AG04449 (cell line): Measurements from ENCODE around the gene GALC.
"Not testable (repeated sequence)": the region's sequence is repeated elsewhere in the genome, so short reads cannot be mapped to it uniquely, and the experiment has no call there.

Source experiments
- CTCF ChIA-PET: fragments of 350-600 bp; formaldehyde crosslinking; extraction: SDS; loops from one replicate; lab custom pipeline; 2021; ENCODE audit warnings: antibody characterized with exemption; lab: Yijun Ruan, JAX
- POLR2A ChIA-PET: fragments of 400-600, 350-600 bp; formaldehyde crosslinking; extraction: SDS; loops from one replicate; lab custom pipeline; 2020; ENCODE audit warnings: antibody characterized with exemption, inconsistent platforms; lab: Yijun Ruan, JAX
- DNase-seq: peaks from one replicate; pipeline ENCODE4 v3.0.0-alpha.2; 2010; ENCODE audit warnings: low read depth, low spot score
- H3K4me3 ChIP-seq: 2 replicates; pipeline ENCODE4 v1.5.1; 2011; ENCODE audit warnings: low read depth, mild to moderate bottlenecking, control low read depth, low read length
- CTCF ChIP-seq: IDR thresholded peaks from one replicate; pipeline ENCODE4 v1.5.1; 2011; ENCODE audit warnings: mild to moderate bottlenecking, moderate library complexity, low read length, control low read depth, inconsistent platforms; ENCODE audit not compliant: insufficient read depth; ENCODE audit errors: missing control alignments

GALC gene

GRCh38 chr14:88032373-88032772 lies 39.4 kb upstream of the GALC start:
- ChIA-PET POLR2A (no interaction called here), CTCF (no interaction called here)
- TF ChIP-seq CTCF: no peak
- H3K4me3 ChIP-seq: no peak overlapping the region
- DNase-seq: no peak

DNA sequence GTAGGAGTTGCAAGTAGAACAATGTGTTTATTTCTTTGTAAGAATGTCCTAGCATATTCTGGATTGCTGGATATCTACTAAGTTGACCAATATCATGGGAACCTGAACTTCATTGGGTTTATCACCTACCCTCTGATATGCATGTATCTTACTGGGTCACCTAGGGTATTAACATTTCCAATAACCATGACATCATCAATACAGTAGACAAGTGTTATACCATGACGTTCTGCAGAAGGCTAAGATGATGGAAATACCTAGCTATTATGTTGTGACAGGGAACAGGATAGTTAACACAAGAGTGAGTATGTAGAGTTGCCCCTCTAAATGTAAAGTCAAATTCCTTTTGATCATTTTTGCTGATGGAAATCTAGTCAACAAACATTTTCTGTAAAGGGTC lies 37.9 kb upstream of the GALC start:
- ChIA-PET POLR2A (no interaction called here), CTCF (no interaction called here)
- DNase-seq: no peak
- no peak for TF ChIP-seq CTCF
- H3K4me3 ChIP-seq: no peak overlapping the region

DNA sequence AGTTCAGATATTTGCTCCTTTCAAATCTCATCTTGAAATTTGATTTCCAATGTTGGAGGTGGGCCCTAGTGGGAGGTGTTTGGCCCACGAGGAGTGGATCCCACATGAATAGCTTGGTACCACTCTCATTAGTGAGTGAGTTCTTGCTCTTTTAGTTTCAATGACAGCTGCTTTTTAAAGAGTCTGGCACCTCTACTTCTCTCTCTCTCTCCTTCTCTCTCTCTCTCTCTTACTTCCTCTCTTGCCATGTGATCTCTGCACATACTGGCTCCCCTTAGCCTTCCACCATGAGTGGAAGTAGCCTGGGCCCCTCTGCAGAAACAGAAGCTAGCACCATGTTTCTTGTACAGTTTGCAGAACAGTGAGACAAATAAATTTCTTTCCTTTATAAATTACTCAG lies 37.1 kb upstream of the GALC start:
- no peak for TF ChIP-seq CTCF
- ChIA-PET CTCF (no interaction called here), POLR2A (no interaction called here)
- no peak overlapping the region for H3K4me3 ChIP-seq
- no peak for DNase-seq

DNA sequence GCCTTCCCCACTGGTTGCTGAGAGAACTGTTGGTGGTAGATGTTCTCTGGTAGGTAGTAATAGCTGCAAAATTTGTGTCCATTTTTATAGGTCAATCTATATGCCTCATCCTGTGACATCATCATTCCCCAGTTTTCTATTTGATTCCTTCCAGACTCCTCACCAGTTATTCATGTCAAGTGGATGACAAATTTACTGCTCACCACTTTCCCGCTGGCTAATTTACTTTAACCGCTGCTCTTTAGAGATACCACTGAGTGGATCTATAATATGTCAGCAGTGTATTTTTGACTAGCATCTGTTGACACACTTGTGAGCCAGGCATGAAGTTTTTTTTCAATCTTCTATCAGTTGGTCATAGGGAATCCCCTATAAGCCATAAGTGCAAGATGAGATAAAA lies 36.5 kb upstream of the GALC start:
- no peak overlapping the region for H3K4me3 ChIP-seq
- no peak for TF ChIP-seq CTCF
- ChIA-PET CTCF (interaction anchor here (1.2 kb wide), 1 partner anchor 16 kb away, joined by 3 read pairs; no protein-coding TSS in a partner anchor), POLR2A (no interaction called here)
- DNase-seq: no peak

GRCh38 chr14:88026890-88027289 lies 33.9 kb upstream of the GALC start:
- DNase-seq: no peak
- ChIA-PET POLR2A (no interaction called here), CTCF (interaction anchor here (0.9 to 1.7 kb wide), 2 partner anchors 10 to 12 kb away, joined by 4 to 9 read pairs; no protein-coding TSS in a partner anchor)
- H3K4me3 ChIP-seq: no peak overlapping the region
- no peak for TF ChIP-seq CTCF

- no peak for TF ChIP-seq CTCF
- CTCF ChIA-PET: interaction anchor here (0.8 to 1.7 kb wide), 2 partner anchors 8 to 11 kb away, joined by 3 to 9 read pairs; no protein-coding TSS in a partner anchor
- no peak overlapping the region for H3K4me3 ChIP-seq
- POLR2A ChIA-PET: no interaction called here
- DNase-seq: no peak
These were observed 32.3 kb upstream of the GALC start for GRCh38 chr14:88025313-88025712.

GRCh38 chr14:88024252-88025086 lies 31.5 kb upstream of the GALC start:
- DNase-seq, H3K4me3 ChIP-seq, CTCF ChIA-PET, POLR2A ChIA-PET: not testable (repeated sequence)
